ENCODE results near the gene APOA5. TPM values are rescaled to one million over a fixed set of nuclear protein-coding genes. Genes with fewer than 3 reads are reported as not detected.

APOA5 gene
- total and polyA plus RNA-seq, 2 of the 13 experiments (the other 11 are each of a cell fraction or from before 2014, with no cell fraction given): 44.0 to 49.1 TPM

- TF ChIP-seq, protein P1, sequence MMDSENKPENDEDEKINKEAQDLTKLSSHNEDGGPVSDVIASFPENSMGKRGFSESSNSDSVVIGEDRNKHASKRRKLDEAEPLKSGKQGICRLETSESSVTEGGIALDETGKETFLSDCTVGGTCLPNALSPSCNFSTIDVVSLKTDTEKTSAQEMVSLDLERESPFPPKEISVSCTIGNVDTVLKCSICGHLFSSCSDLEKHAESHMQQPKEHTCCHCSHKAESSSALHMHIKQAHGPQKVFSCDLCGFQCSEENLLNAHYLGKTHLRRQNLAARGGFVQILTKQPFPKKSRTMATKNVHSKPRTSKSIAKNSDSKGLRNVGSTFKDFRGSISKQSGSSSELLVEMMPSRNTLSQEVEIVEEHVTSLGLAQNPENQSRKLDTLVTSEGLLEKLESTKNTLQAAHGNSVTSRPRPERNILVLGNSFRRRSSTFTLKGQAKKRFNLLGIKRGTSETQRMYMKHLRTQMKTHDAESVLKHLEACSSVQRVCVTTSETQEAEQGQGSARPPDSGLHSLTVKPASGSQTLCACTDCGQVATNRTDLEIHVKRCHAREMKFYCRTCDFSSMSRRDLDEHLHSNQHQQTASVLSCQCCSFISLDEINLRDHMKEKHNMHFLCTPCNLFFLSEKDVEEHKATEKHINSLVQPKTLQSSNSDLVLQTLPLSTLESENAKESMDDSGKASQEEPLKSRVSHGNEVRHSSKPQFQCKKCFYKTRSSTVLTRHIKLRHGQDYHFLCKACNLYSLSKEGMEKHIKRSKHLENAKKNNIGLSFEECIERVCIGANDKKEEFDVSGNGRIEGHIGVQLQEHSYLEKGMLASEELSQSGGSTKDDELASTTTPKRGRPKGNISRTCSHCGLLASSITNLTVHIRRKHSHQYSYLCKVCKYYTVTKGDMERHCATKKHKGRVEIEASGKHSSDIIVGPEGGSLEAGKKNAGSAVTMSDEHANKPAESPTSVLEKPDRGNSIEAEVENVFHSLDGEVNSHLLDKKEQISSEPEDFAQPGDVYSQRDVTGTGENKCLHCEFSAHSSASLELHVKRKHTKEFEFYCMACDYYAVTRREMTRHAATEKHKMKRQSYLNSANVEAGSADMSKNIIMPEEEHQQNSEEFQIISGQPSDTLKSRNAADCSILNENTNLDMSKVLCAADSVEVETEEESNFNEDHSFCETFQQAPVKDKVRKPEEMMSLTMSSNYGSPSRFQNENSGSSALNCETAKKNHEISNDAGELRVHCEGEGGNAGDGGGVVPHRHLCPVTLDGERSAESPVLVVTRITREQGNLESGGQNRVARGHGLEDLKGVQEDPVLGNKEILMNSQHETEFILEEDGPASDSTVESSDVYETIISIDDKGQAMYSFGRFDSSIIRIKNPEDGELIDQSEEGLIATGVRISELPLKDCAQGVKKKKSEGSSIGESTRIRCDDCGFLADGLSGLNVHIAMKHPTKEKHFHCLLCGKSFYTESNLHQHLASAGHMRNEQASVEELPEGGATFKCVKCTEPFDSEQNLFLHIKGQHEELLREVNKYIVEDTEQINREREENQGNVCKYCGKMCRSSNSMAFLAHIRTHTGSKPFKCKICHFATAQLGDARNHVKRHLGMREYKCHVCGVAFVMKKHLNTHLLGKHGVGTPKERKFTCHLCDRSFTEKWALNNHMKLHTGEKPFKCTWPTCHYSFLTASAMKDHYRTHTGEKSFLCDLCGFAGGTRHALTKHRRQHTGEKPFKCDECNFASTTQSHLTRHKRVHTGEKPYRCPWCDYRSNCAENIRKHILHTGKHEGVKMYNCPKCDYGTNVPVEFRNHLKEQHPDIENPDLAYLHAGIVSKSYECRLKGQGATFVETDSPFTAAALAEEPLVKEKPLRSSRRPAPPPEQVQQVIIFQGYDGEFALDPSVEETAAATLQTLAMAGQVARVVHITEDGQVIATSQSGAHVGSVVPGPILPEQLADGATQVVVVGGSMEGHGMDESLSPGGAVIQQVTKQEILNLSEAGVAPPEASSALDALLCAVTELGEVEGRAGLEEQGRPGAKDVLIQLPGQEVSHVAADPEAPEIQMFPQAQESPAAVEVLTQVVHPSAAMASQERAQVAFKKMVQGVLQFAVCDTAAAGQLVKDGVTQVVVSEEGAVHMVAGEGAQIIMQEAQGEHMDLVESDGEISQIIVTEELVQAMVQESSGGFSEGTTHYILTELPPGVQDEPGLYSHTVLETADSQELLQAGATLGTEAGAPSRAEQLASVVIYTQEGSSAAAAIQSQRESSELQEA (CRISPR knock-in tag; IDR thresholded peaks at IDR 0.05; ENCODE audit: not compliant biosample characterization): no peak
- TF ChIP-seq MLX (CRISPR knock-in tag; IDR thresholded peaks at IDR 0.05) (no peak), SOX5 (CRISPR knock-in tag; IDR thresholded peaks at IDR 0.05; ENCODE audit: borderline replicate concordance) (peak; percentile 43), CHD4 (IDR thresholded peaks at IDR 0.05; ENCODE audit: borderline replicate concordance, low read length) (peak; percentile 66; the same call in 1 of the 2 replicates), NFRKB (IDR thresholded peaks at IDR 0.05) (no peak), HNF4A (CRISPR knock-in tag; IDR thresholded peaks at IDR 0.05) (peak; percentile 89), SKIL (CRISPR knock-in tag; IDR thresholded peaks at IDR 0.05; ENCODE audit: borderline replicate concordance) (no peak), ZNF232 (CRISPR knock-in tag; IDR thresholded peaks at IDR 0.05; ENCODE audit: borderline replicate concordance) (no peak), ZFP1 (CRISPR knock-in tag; IDR thresholded peaks at IDR 0.05) (no peak), ZNF709 (CRISPR knock-in tag; IDR thresholded peaks at IDR 0.05) (no peak), ZNF691 (CRISPR knock-in tag; IDR thresholded peaks at IDR 0.05; ENCODE audit: borderline replicate concordance, low read depth) (no peak), SMC3 (IDR thresholded peaks at IDR 0.05; ENCODE audit: low read length) (no peak)
- TF ChIP-seq, protein P2, sequence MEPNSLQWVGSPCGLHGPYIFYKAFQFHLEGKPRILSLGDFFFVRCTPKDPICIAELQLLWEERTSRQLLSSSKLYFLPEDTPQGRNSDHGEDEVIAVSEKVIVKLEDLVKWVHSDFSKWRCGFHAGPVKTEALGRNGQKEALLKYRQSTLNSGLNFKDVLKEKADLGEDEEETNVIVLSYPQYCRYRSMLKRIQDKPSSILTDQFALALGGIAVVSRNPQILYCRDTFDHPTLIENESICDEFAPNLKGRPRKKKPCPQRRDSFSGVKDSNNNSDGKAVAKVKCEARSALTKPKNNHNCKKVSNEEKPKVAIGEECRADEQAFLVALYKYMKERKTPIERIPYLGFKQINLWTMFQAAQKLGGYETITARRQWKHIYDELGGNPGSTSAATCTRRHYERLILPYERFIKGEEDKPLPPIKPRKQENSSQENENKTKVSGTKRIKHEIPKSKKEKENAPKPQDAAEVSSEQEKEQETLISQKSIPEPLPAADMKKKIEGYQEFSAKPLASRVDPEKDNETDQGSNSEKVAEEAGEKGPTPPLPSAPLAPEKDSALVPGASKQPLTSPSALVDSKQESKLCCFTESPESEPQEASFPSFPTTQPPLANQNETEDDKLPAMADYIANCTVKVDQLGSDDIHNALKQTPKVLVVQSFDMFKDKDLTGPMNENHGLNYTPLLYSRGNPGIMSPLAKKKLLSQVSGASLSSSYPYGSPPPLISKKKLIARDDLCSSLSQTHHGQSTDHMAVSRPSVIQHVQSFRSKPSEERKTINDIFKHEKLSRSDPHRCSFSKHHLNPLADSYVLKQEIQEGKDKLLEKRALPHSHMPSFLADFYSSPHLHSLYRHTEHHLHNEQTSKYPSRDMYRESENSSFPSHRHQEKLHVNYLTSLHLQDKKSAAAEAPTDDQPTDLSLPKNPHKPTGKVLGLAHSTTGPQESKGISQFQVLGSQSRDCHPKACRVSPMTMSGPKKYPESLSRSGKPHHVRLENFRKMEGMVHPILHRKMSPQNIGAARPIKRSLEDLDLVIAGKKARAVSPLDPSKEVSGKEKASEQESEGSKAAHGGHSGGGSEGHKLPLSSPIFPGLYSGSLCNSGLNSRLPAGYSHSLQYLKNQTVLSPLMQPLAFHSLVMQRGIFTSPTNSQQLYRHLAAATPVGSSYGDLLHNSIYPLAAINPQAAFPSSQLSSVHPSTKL (CRISPR knock-in tag; IDR thresholded peaks at IDR 0.05): no peak; the same call in 1 of the 2 replicates
Measured at GRCh38 chr11:116838321-116839084, 46.8 kb upstream of the APOA5 start (continued).

Measured in HepG2 (cell line).